Natural killer cell (primary cell): ENCODE measurements around the gene SYCP2. TPM values are rescaled to one million over a fixed set of nuclear protein-coding genes. Genes with fewer than 3 reads are reported as not detected.

Source experiments
- ATAC-seq, 3 donors: fragments of 150-1000 bp in 2 of 3; fragments of 200-7000 bp in 1 of 3; cut with Tn5 transposase; 1 replicate in 1 of 3; 2 replicates in 2 of 3; pipeline ENCODE4 v1.10.0; 2021; ENCODE audit warnings: mild to moderate bottlenecking in 2 of 3, moderate library complexity in 2 of 3
- DNase-seq, 2 donors: peaks; one replicate each; pipeline versions ENCODE4 v3.0.0 to v3.0.0-alpha.2; 2013 to 2021; ENCODE audit warnings: mixed read lengths in 1 of 2
- H3K27ac ChIP-seq: one replicate; pipeline ENCODE4 v1.5.1; 2013; ENCODE audit warnings: mild to moderate bottlenecking, low read length
- H3K27me3 ChIP-seq: one replicate; pipeline ENCODE4 v1.6.1; 2013; ENCODE audit warnings: low read length; ENCODE audit not compliant: control insufficient read depth, insufficient read depth
- H3K36me3 ChIP-seq: one replicate; pipeline ENCODE4 v1.6.1; 2013; ENCODE audit warnings: low read length; ENCODE audit not compliant: control insufficient read depth, insufficient read depth
- H3K4me1 ChIP-seq: one replicate; pipeline ENCODE4 v1.6.1; 2013; ENCODE audit warnings: low read length; ENCODE audit not compliant: control insufficient read depth, insufficient read depth
- H3K4me3 ChIP-seq: one replicate; pipeline ENCODE4 v1.5.1; 2013; ENCODE audit warnings: low read length
- H3K9me3 ChIP-seq: one replicate; pipeline ENCODE4 v1.6.1; 2013; ENCODE audit warnings: low read length; ENCODE audit not compliant: control insufficient read depth, insufficient read depth
- H3K27ac Mint-ChIP-seq, 2 donors: one replicate each; pipeline ENCODE4 v1.8.0; 2022; ENCODE audit warnings: mild to moderate bottlenecking in 2 of 2, mixed read lengths in 2 of 2, moderate library complexity in 1 of 2
- H3K27me3 Mint-ChIP-seq, 2 donors: one replicate each; pipeline ENCODE4 v1.8.0; 2022; ENCODE audit warnings: low read depth in 2 of 2, mixed read lengths in 2 of 2
- H3K36me3 Mint-ChIP-seq: one replicate; pipeline ENCODE4 v1.8.0; 2022; ENCODE audit warnings: mixed read lengths
- H3K4me1 Mint-ChIP-seq, 2 donors: one replicate each; pipeline ENCODE4 v1.8.0; 2022; ENCODE audit warnings: mixed read lengths in 2 of 2
- H3K4me3 Mint-ChIP-seq: one replicate; pipeline ENCODE4 v1.8.0; 2022; ENCODE audit warnings: mild to moderate bottlenecking, moderate library complexity, mixed read lengths
- H3K9me3 Mint-ChIP-seq, 2 donors: one replicate each; pipeline ENCODE4 v1.8.0; 2022; ENCODE audit warnings: mixed read lengths in 2 of 2
- CTCF ChIP-seq: fragments of 200-600 bp; IDR thresholded peaks from one replicate; pipeline ENCODE4 v1.8.0; 2022; ENCODE audit warnings: antibody characterized with exemption
- WGBS: methylation state at CpG from one replicate; pipeline ENCODE4 v1.1.7; 2013; ENCODE audit warnings: missing lambda C conversion rate; ENCODE audit not compliant: insufficient coverage; 5-methylcytosine and 5-hydroxymethylcytosine counted together
- intact Hi-C: fragments of 100-400 bp; cut with micrococcal nuclease; formaldehyde crosslinking; loops from one replicate; pipeline ENCODE4 v1.14.2; 2022
- total RNA-seq, 4 donors: library from RNA; stranded (reverse); fragments of 120-200 nt in 1 of 4; gene quantifications; one replicate each; pipeline versions ENCODE4 v1.2.3 to v1.2.4, GENCODE V29; 2013 to 2022

SYCP2 gene
- total RNA-seq, 3 donors from 2014 or later (not counting 1 experiment from before 2014, with no cell fraction given): 5.9 to 8.6 (median 7.0) TPM

- DNase-seq: no peak
- Histone ChIP-seq H3K4me3 (no peak overlapping the region), H3K36me3 (no peaks in the 10 kb centered on the region), H3K4me1 (no peaks in the 10 kb centered on the region), H3K27ac (no peak overlapping the region), H3K27me3 (no peaks in the 10 kb centered on the region), H3K9me3 (no peaks in the 10 kb centered on the region)
- Mint-ChIP-seq H3K27ac (no peak overlapping the region), H3K4me3 (no peak overlapping the region), H3K27me3 (peaks cover 8 to 11% of the 10 kb centered on the region in 2 donors), H3K36me3 (no peaks in the 10 kb centered on the region), H3K4me1 (no peaks in the 10 kb centered on the region), H3K9me3 (no peaks in the 10 kb centered on the region)
- no peak for ATAC-seq
- intact Hi-C loops: no loop called here
- no peak for TF ChIP-seq CTCF
Measured at GRCh38 chr20:59925899-59926298, 7.5 kb downstream of the SYCP2 start.

- H3K36me3 ChIP-seq: no peaks in the 10 kb centered on the region
- H3K9me3 ChIP-seq: no peaks in the 10 kb centered on the region
- ATAC-seq (no peak), DNase-seq (no peak)
- H3K9me3 Mint-ChIP-seq: no peaks in the 10 kb centered on the region
- no peaks in the 10 kb centered on the region for H3K27me3 ChIP-seq
- no CpG with 5 or more reads among the region's 1 CpG for WGBS
- H3K4me3 ChIP-seq: no peak overlapping the region
- no peaks in the 10 kb centered on the region for H3K4me1 Mint-ChIP-seq
- H3K27ac ChIP-seq: no peak overlapping the region
- no peaks in the 10 kb centered on the region for H3K4me1 ChIP-seq
- no peak for TF ChIP-seq CTCF
- no peak overlapping the region for H3K4me3 Mint-ChIP-seq
- intact Hi-C loops: no loop called here
- H3K27ac Mint-ChIP-seq: no peak overlapping the region
- no peaks in the 10 kb centered on the region for H3K36me3 Mint-ChIP-seq
- peaks cover 8 to 11% of the 10 kb centered on the region in 2 donors for H3K27me3 Mint-ChIP-seq
Measured at GRCh38 chr20:59925359-59925758, 8.1 kb downstream of the SYCP2 start.

GRCh38 chr20:59923514-59923913 lies 9.9 kb downstream of the SYCP2 start:
- Mint-ChIP-seq H3K9me3 (no peaks in the 10 kb centered on the region), H3K4me3 (no peak overlapping the region), H3K27me3 (peaks cover 5 to 8% of the 10 kb centered on the region in 2 donors), H3K36me3 (no peaks in the 10 kb centered on the region), H3K27ac (no peak overlapping the region), H3K4me1 (no peaks in the 10 kb centered on the region)
- intact Hi-C loops: no loop called here
- Histone ChIP-seq H3K27me3 (no peaks in the 10 kb centered on the region), H3K9me3 (no peaks in the 10 kb centered on the region), H3K4me1 (no peaks in the 10 kb centered on the region), H3K36me3 (no peaks in the 10 kb centered on the region), H3K27ac (no peak overlapping the region), H3K4me3 (no peak overlapping the region)
- WGBS: no CpG with 5 or more reads among the region's 1 CpG
- no peak for ATAC-seq
- no peak for TF ChIP-seq CTCF
- DNase-seq: no peak

- Histone ChIP-seq H3K27me3 (no peaks in the 10 kb centered on the region), H3K36me3 (no peaks in the 10 kb centered on the region), H3K4me1 (no peaks in the 10 kb centered on the region), H3K27ac (no peak overlapping the region), H3K4me3 (no peak overlapping the region), H3K9me3 (no peaks in the 10 kb centered on the region)
- Mint-ChIP-seq H3K9me3 (no peaks in the 10 kb centered on the region), H3K27me3 (peaks cover 4 to 8% of the 10 kb centered on the region in 2 donors), H3K27ac (no peak overlapping the region), H3K36me3 (no peaks in the 10 kb centered on the region), H3K4me1 (no peaks in the 10 kb centered on the region), H3K4me3 (no peak overlapping the region)
- no peak for ATAC-seq
- DNase-seq: no peak
- intact Hi-C loops: no loop called here
- TF ChIP-seq CTCF: no peak
Measured at GRCh38 chr20:59920944-59921343, 12.5 kb downstream of the SYCP2 start.
